Superior temporal gyrus (tissue), 1 donor: ENCODE data around the gene DENND1A.

ENCODE experiments used
- DNase-seq: peaks from one replicate; pipeline ENCODE4 v3.0.0-alpha.2; 2016; ENCODE audit errors: extremely low spot score

The DENND1A gene

GRCh38 chr9:123541411-123541810 is 388.5 kb downstream of the DENND1A start:
- no peak for DNase-seq

GRCh38 chr9:123540457-123540856 is 389.5 kb downstream of the DENND1A start:
- DNase-seq = no peak

- no peak for DNase-seq
These were observed 392.1 kb downstream of the DENND1A start for GRCh38 chr9:123537809-123538208.

GRCh38 chr9:123536455-123536868 is 393.5 kb downstream of the DENND1A start:
- DNase-seq = no peak

- no peak for DNase-seq
These were observed 395.6 kb downstream of the DENND1A start for GRCh38 chr9:123534336-123534735.

GRCh38 chr9:123530244-123530643 is 399.7 kb downstream of the DENND1A start:
- no peak for DNase-seq

- DNase-seq = no peak
These were observed 401.4 kb downstream of the DENND1A start for GRCh38 chr9:123528501-123528900.

GRCh38 chr9:123527981-123528380 is 401.9 kb downstream of the DENND1A start:
- DNase-seq = no peak

GRCh38 chr9:123525957-123526356 is 404.0 kb downstream of the DENND1A start:
- no peak for DNase-seq

- DNase-seq = no peak
These were observed 404.5 kb downstream of the DENND1A start for GRCh38 chr9:123525424-123525823.

GRCh38 chr9:123524866-123525265 is 405.1 kb downstream of the DENND1A start:
- no peak for DNase-seq

- no peak for DNase-seq
These were observed 406.1 kb downstream of the DENND1A start for GRCh38 chr9:123523845-123524244.

GRCh38 chr9:123523001-123523400 is 406.9 kb downstream of the DENND1A start:
- DNase-seq = no peak

GRCh38 chr9:123522251-123522650 is 407.7 kb downstream of the DENND1A start:
- DNase-seq = no peak

GRCh38 chr9:123518338-123518737 is 411.6 kb downstream of the DENND1A start:
- no peak for DNase-seq

GRCh38 chr9:123517512-123517911 is 412.4 kb downstream of the DENND1A start:
- DNase-seq = no peak

GRCh38 chr9:123514766-123515165 is 415.2 kb downstream of the DENND1A start:
- no peak for DNase-seq

- no peak for DNase-seq
These were observed 416.4 kb downstream of the DENND1A start for GRCh38 chr9:123513554-123513953.

- DNase-seq = peak; percentile 40
These were observed 418.3 kb downstream of the DENND1A start for GRCh38 chr9:123511326-123512277.

- no peak for DNase-seq
These were observed 420.3 kb downstream of the DENND1A start for GRCh38 chr9:123509646-123510045.

GRCh38 chr9:123508048-123508447 is 421.9 kb downstream of the DENND1A start:
- no peak for DNase-seq

- DNase-seq = no peak
These were observed 424.4 kb downstream of the DENND1A start for GRCh38 chr9:123505496-123505895.

- DNase-seq = no peak
These were observed 429.6 kb downstream of the DENND1A start for GRCh38 chr9:123500336-123500735.
